ENCODE data around the gene SCYGR3.

SCYGR3 gene

GRCh38 chr2:227642656-227643055 lies 28.0 kb upstream of the SCYGR3 start:
- Histone ChIP-seq H3K27ac (ENCODE audit: low read length) (no peak overlapping the region), H3K27me3 (ENCODE audit: low read depth, low read length) (0 out of 2 replicates have a peak, but pooled peaks cover 8% of the 10 kb centered on the region), H3K4me1 (ENCODE audit: low read length) (no peaks in the 10 kb centered on the region), H3K9me3 (ENCODE audit: insufficient read depth, low read length) (no peaks in the 10 kb centered on the region), H3K36me3 (replicated peaks; ENCODE audit: low read depth, low read length) (no peaks in the 10 kb centered on the region), H3K9ac (ENCODE audit: low read length) (no peak overlapping the region), H2AFZ (ENCODE audit: low read depth, low read length) (no peak overlapping the region), H3K79me2 (ENCODE audit: low read length) (no peaks in the 10 kb centered on the region), H3K4me3 (ENCODE audit: low read length) (no peak overlapping the region), H4K20me1 (ENCODE audit: insufficient read depth, low read length) (no peaks in the 10 kb centered on the region), H3K4me2 (ENCODE audit: low read length) (no peak overlapping the region)
- TF ChIP-seq EZH2phosphoT487 (IDR thresholded peaks at IDR 0.05; ENCODE audit: low read depth), result no peak
- no peak for TF ChIP-seq CTCF (IDR thresholded peaks at IDR 0.05; ENCODE audit: low read depth, low read length)

GRCh38 chr2:227634201-227634600 lies 19.6 kb upstream of the SCYGR3 start:
- Histone ChIP-seq H3K36me3 (replicated peaks; ENCODE audit: low read depth, low read length) (no peaks in the 10 kb centered on the region), H3K27me3 (ENCODE audit: low read depth, low read length) (peaks cover 15% of the 10 kb centered on the region), H3K4me2 (ENCODE audit: low read length) (no peak overlapping the region), H3K27ac (ENCODE audit: low read length) (no peak overlapping the region), H3K4me1 (ENCODE audit: low read length) (no peaks in the 10 kb centered on the region), H3K9me3 (ENCODE audit: insufficient read depth, low read length) (no peaks in the 10 kb centered on the region), H2AFZ (ENCODE audit: low read depth, low read length) (no peak overlapping the region), H3K4me3 (ENCODE audit: low read length) (no peak overlapping the region), H3K9ac (ENCODE audit: low read length) (no peak overlapping the region), H4K20me1 (ENCODE audit: insufficient read depth, low read length) (no peaks in the 10 kb centered on the region), H3K79me2 (ENCODE audit: low read length) (no peaks in the 10 kb centered on the region)
- TF ChIP-seq CTCF (IDR thresholded peaks at IDR 0.05; ENCODE audit: low read depth, low read length), result no peak

- no peaks in the 10 kb centered on the region for H3K79me2 ChIP-seq (ENCODE audit: low read length)
- H3K9me3 ChIP-seq (ENCODE audit: insufficient read depth, low read length), result no peaks in the 10 kb centered on the region
- no peak overlapping the region for H3K9ac ChIP-seq (ENCODE audit: low read length)
- TF ChIP-seq CTCF (IDR thresholded peaks at IDR 0.05; ENCODE audit: low read depth, low read length) (no peak), EZH2phosphoT487 (IDR thresholded peaks at IDR 0.05; ENCODE audit: low read depth) (no peak)
- H3K4me2 ChIP-seq (ENCODE audit: low read length), result no peak overlapping the region
- no peak overlapping the region for H2AFZ ChIP-seq (ENCODE audit: low read depth, low read length)
- H3K4me3 ChIP-seq (ENCODE audit: low read length), result no peak overlapping the region
- H3K36me3 ChIP-seq (replicated peaks; ENCODE audit: low read depth, low read length), result no peaks in the 10 kb centered on the region
- H3K27ac ChIP-seq (ENCODE audit: low read length), result no peak overlapping the region
- no peaks in the 10 kb centered on the region for H4K20me1 ChIP-seq (ENCODE audit: insufficient read depth, low read length)
- H3K4me1 ChIP-seq (ENCODE audit: low read length), result peaks cover 8% of the 10 kb centered on the region
- H3K27me3 ChIP-seq (ENCODE audit: low read depth, low read length), result peaks cover 15% of the 10 kb centered on the region
Observed at GRCh38 chr2:227632827-227633226, 18.2 kb upstream of the SCYGR3 start.

- no peak overlapping the region for H2AFZ ChIP-seq (ENCODE audit: low read depth, low read length)
- H3K36me3 ChIP-seq (replicated peaks; ENCODE audit: low read depth, low read length), result no peaks in the 10 kb centered on the region
- H3K4me2 ChIP-seq (ENCODE audit: low read length), result no peak overlapping the region
- H4K20me1 ChIP-seq (ENCODE audit: insufficient read depth, low read length), result no peaks in the 10 kb centered on the region
- H3K9me3 ChIP-seq (ENCODE audit: insufficient read depth, low read length), result no peaks in the 10 kb centered on the region
- no peak overlapping the region for H3K4me3 ChIP-seq (ENCODE audit: low read length)
- no peaks in the 10 kb centered on the region for H3K79me2 ChIP-seq (ENCODE audit: low read length)
- TF ChIP-seq EZH2phosphoT487 (IDR thresholded peaks at IDR 0.05; ENCODE audit: low read depth) (no peak), CTCF (IDR thresholded peaks at IDR 0.05; ENCODE audit: low read depth, low read length) (no peak)
- peaks cover 15% of the 10 kb centered on the region for H3K27me3 ChIP-seq (ENCODE audit: low read depth, low read length)
- H3K27ac ChIP-seq (ENCODE audit: low read length), result no peak overlapping the region
- no peak overlapping the region for H3K9ac ChIP-seq (ENCODE audit: low read length)
- peaks cover 14% of the 10 kb centered on the region for H3K4me1 ChIP-seq (ENCODE audit: low read length)
Observed at GRCh38 chr2:227630322-227630721, 15.7 kb upstream of the SCYGR3 start.

Measured in OCI-LY3 (cell line).